WTC11 (cell line): ENCODE measurements around the gene WDR55. TPM values are rescaled to one million over a fixed set of nuclear protein-coding genes. Genes with fewer than 3 reads are reported as not detected.

Experiments
- ATAC-seq: fragments of 200-7000 bp; cut with Tn5 transposase; 2 replicates; pipeline ENCODE4 v1.10.0; 2021; ENCODE audit warnings: mild to moderate bottlenecking, moderate library complexity
- CTCF ChIA-PET: fragments of 300-600 bp; sonication (Branson Sonifier 250); formaldehyde crosslinking; loops from one replicate; lab custom pipeline; 2021; ENCODE audit warnings: antibody characterized with exemption; lab: Charles Lee
- POLR2A ChIA-PET: fragments of 350-600 bp; sonication (Branson Sonifier 250); formaldehyde crosslinking; loops from one replicate; lab custom pipeline; 2021; ENCODE audit warnings: antibody characterized with exemption; lab: Charles Lee
- DNase-seq: peaks from one replicate; pipeline ENCODE4 v3.0.0; 2021; ENCODE audit warnings: low spot score
- H3K27ac Mint-ChIP-seq: 2 replicates; pipeline ENCODE4 v1.8.0; 2021; ENCODE audit warnings: mixed read lengths
- H3K27me3 Mint-ChIP-seq: 2 replicates; pipeline ENCODE4 v1.8.0; 2021; ENCODE audit warnings: low read depth, mild to moderate bottlenecking, moderate library complexity, mixed read lengths
- H3K36me3 Mint-ChIP-seq: 2 replicates; pipeline ENCODE4 v1.8.0; 2021; ENCODE audit warnings: mixed read lengths
- H3K4me1 Mint-ChIP-seq: 2 replicates; pipeline ENCODE4 v1.8.0; 2022; ENCODE audit warnings: mixed read lengths
- H3K4me3 Mint-ChIP-seq: 2 replicates; pipeline ENCODE4 v1.8.0; 2021; ENCODE audit warnings: mild to moderate bottlenecking, moderate library complexity, mixed read lengths
- H3K9me3 Mint-ChIP-seq: 2 replicates; pipeline ENCODE4 v1.8.0; 2021; ENCODE audit warnings: mixed read lengths
- ATF1 ChIP-seq: sonication (generic); formaldehyde crosslinking; IDR thresholded peaks from 2 replicates; pipeline ENCODE4 v1.8.1; 2023; ENCODE audit warnings: mild to moderate bottlenecking, moderate library complexity, missing genetic modification reagents
- CREB1 ChIP-seq: sonication (generic); formaldehyde crosslinking; IDR thresholded peaks from 2 replicates; pipeline ENCODE4 v1.8.0; 2023; ENCODE audit warnings: mild to moderate bottlenecking, missing genetic modification reagents
- CREM ChIP-seq: sonication (generic); formaldehyde crosslinking; IDR thresholded peaks from 2 replicates; pipeline ENCODE4 v1.8.1; 2022; ENCODE audit warnings: mild to moderate bottlenecking, missing genetic modification reagents, moderate library complexity
- ELF4 ChIP-seq: sonication (generic); formaldehyde crosslinking; IDR thresholded peaks from 2 replicates; pipeline ENCODE4 v1.8.1; 2022; ENCODE audit warnings: low read depth, mild to moderate bottlenecking, moderate library complexity, missing genetic modification reagents
- ESRRA ChIP-seq: sonication (generic); formaldehyde crosslinking; IDR thresholded peaks from 2 replicates; pipeline ENCODE4 v1.8.1; 2022; ENCODE audit warnings: mild to moderate bottlenecking, missing genetic modification reagents, borderline replicate concordance
- IRF1 ChIP-seq: sonication (generic); formaldehyde crosslinking; IDR thresholded peaks from 2 replicates; pipeline ENCODE4 v1.8.0; 2023; ENCODE audit warnings: missing genetic modification reagents
- OVOL2 ChIP-seq: fragments of 250-450 bp; sonication (Bioruptor Pico); IDR thresholded peaks from 2 replicates; pipeline ENCODE4 v1.9.0; 2021; ENCODE audit warnings: mild to moderate bottlenecking, borderline replicate concordance
- PRRX2 ChIP-seq: fragments of 250-450 bp; sonication (Bioruptor Pico); IDR thresholded peaks from 2 replicates; pipeline ENCODE4 v1.8.0; 2021; ENCODE audit warnings: mild to moderate bottlenecking
- RORB ChIP-seq: fragments of 250-450 bp; sonication (Bioruptor Pico); IDR thresholded peaks from 2 replicates; pipeline ENCODE4 v1.9.0; 2021; ENCODE audit warnings: mild to moderate bottlenecking
- SP1 ChIP-seq: sonication (generic); formaldehyde crosslinking; conservative IDR thresholded peaks from 2 replicates; pipeline ENCODE4 v1.8.1; 2022; ENCODE audit warnings: missing genetic modification reagents
- ZNF281 ChIP-seq: sonication (generic); formaldehyde crosslinking; IDR thresholded peaks from 2 replicates; pipeline ENCODE4 v1.8.0; 2023; ENCODE audit warnings: mild to moderate bottlenecking, missing genetic modification reagents
- ZSCAN18 ChIP-seq: fragments of 250-450 bp; sonication (Bioruptor Pico); IDR thresholded peaks from 2 replicates; pipeline ENCODE4 v2.1.2; 2022; ENCODE audit warnings: mild to moderate bottlenecking, moderate library complexity
- total RNA-seq: library from RNA; stranded (reverse); gene quantifications from 3 replicates; pipeline ENCODE4 v1.2.3, GENCODE V29; 2021
- TF ChIP-seq, protein P1 (sequence below): fragments of 250-450 bp; sonication (Bioruptor Pico); IDR thresholded peaks from 2 replicates; pipeline ENCODE4 v1.9.0; 2021; ENCODE audit warnings: moderate library complexity, mild to moderate bottlenecking, inconsistent platforms, borderline replicate concordance
- TF ChIP-seq, protein P2 (sequence below): fragments of 250-450 bp; sonication (Bioruptor Pico); IDR thresholded peaks from 2 replicates; pipeline ENCODE4 v1.8.0; 2021; ENCODE audit warnings: mild to moderate bottlenecking
- TF ChIP-seq, protein P3 (sequence below): sonication (generic); formaldehyde crosslinking; IDR thresholded peaks from 2 replicates; pipeline ENCODE4 v1.8.0; 2023; ENCODE audit warnings: missing genetic modification reagents, mild to moderate bottlenecking, borderline replicate concordance
- TF ChIP-seq, protein P4 (sequence below): sonication (generic); formaldehyde crosslinking; IDR thresholded peaks from 2 replicates; pipeline ENCODE4 v1.8.0; 2022; ENCODE audit warnings: mild to moderate bottlenecking, missing genetic modification reagents
- TF ChIP-seq, protein P5 (sequence below): sonication (generic); formaldehyde crosslinking; IDR thresholded peaks from 2 replicates; pipeline ENCODE4 v1.8.0; 2022; ENCODE audit warnings: missing genetic modification reagents
- TF ChIP-seq, protein P6 (sequence below): sonication (generic); formaldehyde crosslinking; conservative IDR thresholded peaks from 2 replicates; pipeline ENCODE4 v1.8.1; 2023; ENCODE audit warnings: mild to moderate bottlenecking, low read depth, missing genetic modification reagents, moderate library complexity

The WDR55 gene
- total RNA-seq, 1 experiment from 2014 or later = 25.3 TPM

DNA sequence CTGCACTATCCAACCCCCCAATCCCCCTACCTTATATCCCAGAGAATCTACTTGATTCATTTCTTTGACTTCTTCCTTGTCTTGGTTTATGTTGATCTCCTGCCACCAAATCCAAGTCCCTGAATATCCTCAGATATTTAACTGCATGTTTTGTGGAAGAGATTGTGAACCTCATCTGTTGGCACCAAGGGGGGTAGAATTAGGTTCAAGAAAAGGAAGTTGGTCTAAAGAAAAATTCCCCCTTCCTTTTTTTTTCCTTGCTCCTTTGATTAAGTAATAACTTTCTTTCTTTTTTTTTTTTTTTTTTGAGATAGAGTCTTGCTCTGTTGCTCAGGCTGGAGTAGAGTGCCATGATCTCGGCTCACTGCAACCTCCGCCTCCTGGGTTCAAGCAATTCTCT is 31.2 kb upstream of the WDR55 start:
- CTCF ChIA-PET = no interaction called here
- Mint-ChIP-seq H3K27ac (no peak overlapping the region), H3K27me3 (peaks cover 32% of the 10 kb centered on the region), H3K4me3 (no peak overlapping the region), H3K4me1 (peaks cover 6% of the 10 kb centered on the region), H3K9me3 (peaks cover 25% of the 10 kb centered on the region), H3K36me3 (peaks cover 10% of the 10 kb centered on the region; the same call in 1 of the 2 replicates)
- ATAC-seq = no peak
- POLR2A ChIA-PET = no interaction called here
- no peak for DNase-seq
- no peak for TF ChIP-seq IRF1
- TF ChIP-seq CREM (CRISPR knock-in tag) = no peak
- TF ChIP-seq, protein P1, sequence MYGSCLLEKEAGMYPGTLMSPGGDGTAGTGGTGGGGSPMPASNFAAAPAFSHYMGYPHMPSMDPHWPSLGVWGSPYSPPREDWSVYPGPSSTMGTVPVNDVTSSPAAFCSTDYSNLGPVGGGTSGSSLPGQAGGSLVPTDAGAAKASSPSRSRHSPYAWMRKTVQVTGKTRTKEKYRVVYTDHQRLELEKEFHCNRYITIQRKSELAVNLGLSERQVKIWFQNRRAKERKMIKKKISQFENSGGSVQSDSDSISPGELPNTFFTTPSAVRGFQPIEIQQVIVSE (CRISPR knock-in tag) = no peak
- TF ChIP-seq, protein P2, sequence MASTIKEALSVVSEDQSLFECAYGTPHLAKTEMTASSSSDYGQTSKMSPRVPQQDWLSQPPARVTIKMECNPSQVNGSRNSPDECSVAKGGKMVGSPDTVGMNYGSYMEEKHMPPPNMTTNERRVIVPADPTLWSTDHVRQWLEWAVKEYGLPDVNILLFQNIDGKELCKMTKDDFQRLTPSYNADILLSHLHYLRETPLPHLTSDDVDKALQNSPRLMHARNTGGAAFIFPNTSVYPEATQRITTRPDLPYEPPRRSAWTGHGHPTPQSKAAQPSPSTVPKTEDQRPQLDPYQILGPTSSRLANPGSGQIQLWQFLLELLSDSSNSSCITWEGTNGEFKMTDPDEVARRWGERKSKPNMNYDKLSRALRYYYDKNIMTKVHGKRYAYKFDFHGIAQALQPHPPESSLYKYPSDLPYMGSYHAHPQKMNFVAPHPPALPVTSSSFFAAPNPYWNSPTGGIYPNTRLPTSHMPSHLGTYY (CRISPR knock-in tag) = no peak
- TF ChIP-seq, protein P3, sequence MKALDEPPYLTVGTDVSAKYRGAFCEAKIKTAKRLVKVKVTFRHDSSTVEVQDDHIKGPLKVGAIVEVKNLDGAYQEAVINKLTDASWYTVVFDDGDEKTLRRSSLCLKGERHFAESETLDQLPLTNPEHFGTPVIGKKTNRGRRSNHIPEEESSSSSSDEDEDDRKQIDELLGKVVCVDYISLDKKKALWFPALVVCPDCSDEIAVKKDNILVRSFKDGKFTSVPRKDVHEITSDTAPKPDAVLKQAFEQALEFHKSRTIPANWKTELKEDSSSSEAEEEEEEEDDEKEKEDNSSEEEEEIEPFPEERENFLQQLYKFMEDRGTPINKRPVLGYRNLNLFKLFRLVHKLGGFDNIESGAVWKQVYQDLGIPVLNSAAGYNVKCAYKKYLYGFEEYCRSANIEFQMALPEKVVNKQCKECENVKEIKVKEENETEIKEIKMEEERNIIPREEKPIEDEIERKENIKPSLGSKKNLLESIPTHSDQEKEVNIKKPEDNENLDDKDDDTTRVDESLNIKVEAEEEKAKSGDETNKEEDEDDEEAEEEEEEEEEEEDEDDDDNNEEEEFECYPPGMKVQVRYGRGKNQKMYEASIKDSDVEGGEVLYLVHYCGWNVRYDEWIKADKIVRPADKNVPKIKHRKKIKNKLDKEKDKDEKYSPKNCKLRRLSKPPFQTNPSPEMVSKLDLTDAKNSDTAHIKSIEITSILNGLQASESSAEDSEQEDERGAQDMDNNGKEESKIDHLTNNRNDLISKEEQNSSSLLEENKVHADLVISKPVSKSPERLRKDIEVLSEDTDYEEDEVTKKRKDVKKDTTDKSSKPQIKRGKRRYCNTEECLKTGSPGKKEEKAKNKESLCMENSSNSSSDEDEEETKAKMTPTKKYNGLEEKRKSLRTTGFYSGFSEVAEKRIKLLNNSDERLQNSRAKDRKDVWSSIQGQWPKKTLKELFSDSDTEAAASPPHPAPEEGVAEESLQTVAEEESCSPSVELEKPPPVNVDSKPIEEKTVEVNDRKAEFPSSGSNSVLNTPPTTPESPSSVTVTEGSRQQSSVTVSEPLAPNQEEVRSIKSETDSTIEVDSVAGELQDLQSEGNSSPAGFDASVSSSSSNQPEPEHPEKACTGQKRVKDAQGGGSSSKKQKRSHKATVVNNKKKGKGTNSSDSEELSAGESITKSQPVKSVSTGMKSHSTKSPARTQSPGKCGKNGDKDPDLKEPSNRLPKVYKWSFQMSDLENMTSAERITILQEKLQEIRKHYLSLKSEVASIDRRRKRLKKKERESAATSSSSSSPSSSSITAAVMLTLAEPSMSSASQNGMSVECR (CRISPR knock-in tag) = no peak
- TF ChIP-seq ATF1 (CRISPR knock-in tag) = no peak
- no peak for TF ChIP-seq CREB1 (CRISPR knock-in tag)
- no peak for TF ChIP-seq ESRRA (CRISPR knock-in tag)
- TF ChIP-seq ZNF281 = no peak
- no peak for TF ChIP-seq SP1 (CRISPR knock-in tag)
- TF ChIP-seq PRRX2 (CRISPR knock-in tag) = no peak
- no peak for TF ChIP-seq ZSCAN18 (CRISPR knock-in tag)
- TF ChIP-seq ELF4 (CRISPR knock-in tag) = no peak
- TF ChIP-seq, protein P4, sequence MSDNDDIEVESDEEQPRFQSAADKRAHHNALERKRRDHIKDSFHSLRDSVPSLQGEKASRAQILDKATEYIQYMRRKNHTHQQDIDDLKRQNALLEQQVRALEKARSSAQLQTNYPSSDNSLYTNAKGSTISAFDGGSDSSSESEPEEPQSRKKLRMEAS (CRISPR knock-in tag) = no peak
- no peak for TF ChIP-seq RORB (CRISPR knock-in tag)
- TF ChIP-seq, protein P5, sequence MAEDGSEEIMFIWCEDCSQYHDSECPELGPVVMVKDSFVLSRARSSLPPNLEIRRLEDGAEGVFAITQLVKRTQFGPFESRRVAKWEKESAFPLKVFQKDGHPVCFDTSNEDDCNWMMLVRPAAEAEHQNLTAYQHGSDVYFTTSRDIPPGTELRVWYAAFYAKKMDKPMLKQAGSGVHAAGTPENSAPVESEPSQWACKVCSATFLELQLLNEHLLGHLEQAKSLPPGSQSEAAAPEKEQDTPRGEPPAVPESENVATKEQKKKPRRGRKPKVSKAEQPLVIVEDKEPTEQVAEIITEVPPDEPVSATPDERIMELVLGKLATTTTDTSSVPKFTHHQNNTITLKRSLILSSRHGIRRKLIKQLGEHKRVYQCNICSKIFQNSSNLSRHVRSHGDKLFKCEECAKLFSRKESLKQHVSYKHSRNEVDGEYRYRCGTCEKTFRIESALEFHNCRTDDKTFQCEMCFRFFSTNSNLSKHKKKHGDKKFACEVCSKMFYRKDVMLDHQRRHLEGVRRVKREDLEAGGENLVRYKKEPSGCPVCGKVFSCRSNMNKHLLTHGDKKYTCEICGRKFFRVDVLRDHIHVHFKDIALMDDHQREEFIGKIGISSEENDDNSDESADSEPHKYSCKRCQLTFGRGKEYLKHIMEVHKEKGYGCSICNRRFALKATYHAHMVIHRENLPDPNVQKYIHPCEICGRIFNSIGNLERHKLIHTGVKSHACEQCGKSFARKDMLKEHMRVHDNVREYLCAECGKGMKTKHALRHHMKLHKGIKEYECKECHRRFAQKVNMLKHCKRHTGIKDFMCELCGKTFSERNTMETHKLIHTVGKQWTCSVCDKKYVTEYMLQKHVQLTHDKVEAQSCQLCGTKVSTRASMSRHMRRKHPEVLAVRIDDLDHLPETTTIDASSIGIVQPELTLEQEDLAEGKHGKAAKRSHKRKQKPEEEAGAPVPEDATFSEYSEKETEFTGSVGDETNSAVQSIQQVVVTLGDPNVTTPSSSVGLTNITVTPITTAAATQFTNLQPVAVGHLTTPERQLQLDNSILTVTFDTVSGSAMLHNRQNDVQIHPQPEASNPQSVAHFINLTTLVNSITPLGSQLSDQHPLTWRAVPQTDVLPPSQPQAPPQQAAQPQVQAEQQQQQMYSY (CRISPR knock-in tag) = no peak
- TF ChIP-seq, protein P6, sequence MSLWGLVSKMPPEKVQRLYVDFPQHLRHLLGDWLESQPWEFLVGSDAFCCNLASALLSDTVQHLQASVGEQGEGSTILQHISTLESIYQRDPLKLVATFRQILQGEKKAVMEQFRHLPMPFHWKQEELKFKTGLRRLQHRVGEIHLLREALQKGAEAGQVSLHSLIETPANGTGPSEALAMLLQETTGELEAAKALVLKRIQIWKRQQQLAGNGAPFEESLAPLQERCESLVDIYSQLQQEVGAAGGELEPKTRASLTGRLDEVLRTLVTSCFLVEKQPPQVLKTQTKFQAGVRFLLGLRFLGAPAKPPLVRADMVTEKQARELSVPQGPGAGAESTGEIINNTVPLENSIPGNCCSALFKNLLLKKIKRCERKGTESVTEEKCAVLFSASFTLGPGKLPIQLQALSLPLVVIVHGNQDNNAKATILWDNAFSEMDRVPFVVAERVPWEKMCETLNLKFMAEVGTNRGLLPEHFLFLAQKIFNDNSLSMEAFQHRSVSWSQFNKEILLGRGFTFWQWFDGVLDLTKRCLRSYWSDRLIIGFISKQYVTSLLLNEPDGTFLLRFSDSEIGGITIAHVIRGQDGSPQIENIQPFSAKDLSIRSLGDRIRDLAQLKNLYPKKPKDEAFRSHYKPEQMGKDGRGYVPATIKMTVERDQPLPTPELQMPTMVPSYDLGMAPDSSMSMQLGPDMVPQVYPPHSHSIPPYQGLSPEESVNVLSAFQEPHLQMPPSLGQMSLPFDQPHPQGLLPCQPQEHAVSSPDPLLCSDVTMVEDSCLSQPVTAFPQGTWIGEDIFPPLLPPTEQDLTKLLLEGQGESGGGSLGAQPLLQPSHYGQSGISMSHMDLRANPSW (CRISPR knock-in tag) = no peak
- no peak for TF ChIP-seq OVOL2 (CRISPR knock-in tag)
